Activated T-helper 2 cell treated with anti-CD3 and anti-CD28 coated beads, Interferon-gamma antibody, Interleukin-2, Interleukin-4, amounts not matched to agents 10 μg/mL and 5 μg/mL and 100 μg/mL, durations not matched to agents 14 hours and 24 hours and 36 hours (primary cell): Measurements from ENCODE around the gene CA4. TPM values are rescaled to one million over a fixed set of nuclear protein-coding genes. Genes with fewer than 3 reads are reported as not detected.

Source experiments
- DNase-seq: peaks from one replicate; pipeline ENCODE4 v3.0.0; 2021; ENCODE audit warnings: low spot score
- H3K27ac Mint-ChIP-seq: one replicate; pipeline ENCODE4 v1.8.0; 2021; ENCODE audit warnings: mixed read lengths
- H3K27me3 Mint-ChIP-seq: one replicate; pipeline ENCODE4 v1.8.0; 2021; ENCODE audit warnings: low read depth, mixed read lengths
- H3K36me3 Mint-ChIP-seq: one replicate; pipeline ENCODE4 v1.8.0; 2021; ENCODE audit warnings: low read depth, mixed read lengths
- H3K4me1 Mint-ChIP-seq: one replicate; pipeline ENCODE4 v1.8.0; 2021; ENCODE audit warnings: low read depth, mixed read lengths
- H3K4me3 Mint-ChIP-seq: one replicate; pipeline ENCODE4 v1.8.0; 2021; ENCODE audit warnings: low read depth, mild to moderate bottlenecking, moderate library complexity, mixed read lengths
- H3K9me3 Mint-ChIP-seq: one replicate; pipeline ENCODE4 v1.8.0; 2021; ENCODE audit warnings: mixed read lengths
- intact Hi-C: fragments of 100-400 bp; cut with micrococcal nuclease; formaldehyde crosslinking; loops from one replicate; pipeline ENCODE4 v1.15.1; 2023
- total RNA-seq: library from RNA; stranded (reverse); gene quantifications from 2 replicates; pipeline ENCODE4 v1.2.3, GENCODE V29; 2022

CA4 gene
- total RNA-seq, 1 donor from 2014 or later = not detected

GRCh38 chr17:60154616-60155426 is 5.0 kb downstream of the CA4 start:
- H3K9me3 Mint-ChIP-seq = no peaks in the 10 kb centered on the region
- H3K4me1 Mint-ChIP-seq = peaks cover 7% of the 10 kb centered on the region
- peaks cover 23% of the 10 kb centered on the region for H3K27me3 Mint-ChIP-seq
- intact Hi-C loops = no loop called here
- no peak overlapping the region for H3K4me3 Mint-ChIP-seq
- no peak overlapping the region for H3K27ac Mint-ChIP-seq
- no peaks in the 10 kb centered on the region for H3K36me3 Mint-ChIP-seq
- no peak for DNase-seq

DNA sequence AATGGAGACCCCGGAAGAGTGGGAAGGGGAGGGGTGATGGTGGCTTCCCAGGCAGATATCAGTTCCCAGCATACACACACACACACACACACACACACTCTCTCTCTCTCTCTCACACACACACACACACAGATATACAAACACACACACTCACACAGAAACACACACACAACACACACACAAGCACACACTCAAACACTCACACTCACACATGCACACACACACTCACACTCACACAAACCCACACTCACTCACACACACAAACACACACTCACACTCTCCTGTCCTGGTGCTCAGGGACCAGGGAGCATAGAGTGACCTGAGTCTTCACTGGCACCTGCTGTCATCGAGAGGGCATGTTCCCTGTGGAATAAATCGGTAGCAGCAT is 5.6 kb downstream of the CA4 start:
- H3K4me3 Mint-ChIP-seq = no peak overlapping the region
- DNase-seq = no peak
- no peaks in the 10 kb centered on the region for H3K36me3 Mint-ChIP-seq
- intact Hi-C loops = no loop called here
- H3K4me1 Mint-ChIP-seq = peaks cover 7% of the 10 kb centered on the region
- no peaks in the 10 kb centered on the region for H3K9me3 Mint-ChIP-seq
- H3K27ac Mint-ChIP-seq = no peak overlapping the region
- peaks cover 25% of the 10 kb centered on the region for H3K27me3 Mint-ChIP-seq

GRCh38 chr17:60155815-60156214 is 6.0 kb downstream of the CA4 start:
- Mint-ChIP-seq H3K9me3 (no peaks in the 10 kb centered on the region), H3K36me3 (no peaks in the 10 kb centered on the region), H3K4me1 (peaks cover 7% of the 10 kb centered on the region), H3K4me3 (no peak overlapping the region), H3K27ac (no peak overlapping the region), H3K27me3 (peaks cover 22% of the 10 kb centered on the region)
- intact Hi-C loops = no loop called here
- no peak for DNase-seq

GRCh38 chr17:60156746-60157145 is 7.0 kb downstream of the CA4 start:
- Mint-ChIP-seq H3K36me3 (no peaks in the 10 kb centered on the region), H3K4me3 (no peak overlapping the region)
- no peak for DNase-seq

GRCh38 chr17:60157487-60158040 is 7.8 kb downstream of the CA4 start:
- intact Hi-C loops = no loop called here
- Mint-ChIP-seq H3K9me3 (no peaks in the 10 kb centered on the region), H3K4me3 (no peak overlapping the region), H3K4me1 (no peaks in the 10 kb centered on the region), H3K27me3 (peaks cover 11% of the 10 kb centered on the region), H3K27ac (no peak overlapping the region), H3K36me3 (no peaks in the 10 kb centered on the region)
- no peak for DNase-seq

More at GRCh38 chr17:60156746-60157145, 7.0 kb downstream of the CA4 start:
- Mint-ChIP-seq H3K27ac (no peak overlapping the region), H3K4me1 (no peaks in the 10 kb centered on the region), H3K9me3 (no peaks in the 10 kb centered on the region), H3K27me3 (peaks cover 14% of the 10 kb centered on the region)
- intact Hi-C loops = no loop called here

- Mint-ChIP-seq H3K4me1 (no peaks in the 10 kb centered on the region), H3K27me3 (peaks cover 5% of the 10 kb centered on the region), H3K36me3 (no peaks in the 10 kb centered on the region), H3K27ac (no peak overlapping the region), H3K4me3 (no peak overlapping the region), H3K9me3 (no peaks in the 10 kb centered on the region)
- intact Hi-C loops = no loop called here
- DNase-seq = no peak
Measured at GRCh38 chr17:60158751-60159478, 9.1 kb downstream of the CA4 start.

DNA sequence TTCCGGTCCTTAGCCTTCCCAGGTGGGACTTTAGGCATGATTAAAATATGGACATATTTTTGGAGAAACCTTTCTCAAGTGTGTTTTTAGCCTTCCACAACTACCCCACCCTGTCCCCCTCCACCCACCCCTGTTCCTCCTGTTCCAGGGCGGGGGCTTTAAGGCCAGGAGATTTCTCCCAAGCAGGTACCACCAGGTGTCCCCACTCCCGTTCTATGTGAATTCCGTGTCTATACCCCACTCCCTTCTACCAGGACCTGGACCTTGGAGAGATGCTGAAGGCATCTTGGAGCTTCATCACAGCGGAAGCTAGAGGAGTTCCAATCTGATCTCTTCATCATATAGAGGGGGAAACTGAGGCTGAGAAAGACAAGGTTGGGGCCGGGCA is 9.7 kb downstream of the CA4 start:
- H3K4me3 Mint-ChIP-seq = no peak overlapping the region
- H3K9me3 Mint-ChIP-seq = no peaks in the 10 kb centered on the region
- intact Hi-C loops = no loop called here
- peaks cover 5% of the 10 kb centered on the region for H3K27me3 Mint-ChIP-seq
- no peak for DNase-seq
- no peaks in the 10 kb centered on the region for H3K36me3 Mint-ChIP-seq
- H3K4me1 Mint-ChIP-seq = no peaks in the 10 kb centered on the region
- no peak overlapping the region for H3K27ac Mint-ChIP-seq

DNA sequence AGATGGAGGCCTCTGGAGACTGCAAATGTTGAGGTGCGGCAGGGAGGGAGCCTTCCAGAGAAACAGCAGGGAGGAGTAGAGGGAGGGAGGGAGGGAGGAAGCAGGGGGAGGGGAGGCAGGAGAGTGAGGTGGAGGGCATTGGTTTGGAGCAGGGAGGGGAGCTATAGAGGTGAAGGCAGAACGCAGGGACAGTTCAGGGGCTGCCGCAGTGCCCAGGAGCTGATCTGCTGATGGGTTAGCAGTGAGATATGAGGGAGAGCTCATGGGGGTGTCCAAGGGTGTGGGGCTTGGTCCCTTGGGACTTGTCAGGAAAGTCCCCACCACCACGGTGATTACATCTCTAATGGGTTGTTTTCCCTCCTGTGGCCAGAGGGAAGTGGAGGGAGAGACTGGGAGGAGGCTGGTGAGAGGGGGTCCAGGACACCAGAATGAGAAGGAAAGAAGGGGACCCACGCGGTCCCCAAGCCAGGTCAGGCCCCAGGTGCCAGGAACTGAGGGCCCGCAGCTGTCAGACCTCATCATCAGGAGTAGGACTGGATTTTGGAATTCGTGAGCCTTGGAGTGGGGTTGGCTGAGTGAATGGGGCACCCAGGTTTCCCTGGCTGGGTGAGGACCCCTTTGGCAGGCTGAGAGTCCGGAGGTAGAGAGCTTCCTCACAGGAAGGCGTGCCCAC is 11.2 kb downstream of the CA4 start:
- intact Hi-C loops = no loop called here
- Mint-ChIP-seq H3K4me3 (no peak overlapping the region), H3K4me1 (peaks cover 7% of the 10 kb centered on the region), H3K27me3 (peaks cover 2% of the 10 kb centered on the region), H3K27ac (no peak overlapping the region), H3K9me3 (no peaks in the 10 kb centered on the region), H3K36me3 (no peaks in the 10 kb centered on the region)
- no peak for DNase-seq

DNA sequence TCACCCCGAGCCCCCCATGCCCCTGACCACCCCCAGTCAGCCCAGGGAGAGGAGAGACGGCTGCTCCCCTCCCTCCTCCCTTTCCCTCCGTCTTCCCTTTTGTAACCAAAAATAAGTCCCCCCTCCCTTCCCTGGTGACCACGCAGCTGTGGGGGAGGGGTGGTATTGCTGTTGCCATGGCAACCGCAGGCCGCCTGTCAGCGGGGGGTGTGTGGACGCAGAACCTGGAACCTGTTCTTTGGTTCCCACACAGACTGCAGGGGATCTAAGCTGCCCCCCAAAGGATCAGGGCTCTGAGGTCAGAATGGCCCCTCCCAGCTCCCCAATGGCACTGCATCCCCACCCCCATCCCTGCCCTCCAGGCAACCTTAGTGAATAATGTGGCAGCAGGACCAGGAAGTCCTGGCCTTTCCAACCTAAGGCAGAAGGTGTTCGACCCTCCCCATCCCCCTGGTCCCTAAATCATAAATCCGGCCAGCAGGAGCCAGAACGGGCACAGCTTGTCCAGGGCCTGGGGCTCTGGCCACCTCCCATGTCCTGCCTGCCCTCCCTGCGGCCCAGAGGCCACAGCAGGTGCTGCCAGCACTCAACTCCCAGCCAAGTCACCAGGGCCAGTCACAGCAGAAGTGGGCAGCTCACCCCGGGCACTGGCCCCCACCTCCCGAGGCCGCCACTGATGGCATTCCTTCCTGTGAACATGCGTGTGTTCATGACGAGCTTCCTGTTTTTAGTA is 12.0 kb downstream of the CA4 start:
- Mint-ChIP-seq H3K4me1 (peaks cover 11% of the 10 kb centered on the region), H3K27me3 (peaks cover 2% of the 10 kb centered on the region), H3K4me3 (no peak overlapping the region), H3K9me3 (no peaks in the 10 kb centered on the region), H3K36me3 (no peaks in the 10 kb centered on the region), H3K27ac (no peak overlapping the region)
- intact Hi-C loops = no loop called here
- no peak for DNase-seq

DNA sequence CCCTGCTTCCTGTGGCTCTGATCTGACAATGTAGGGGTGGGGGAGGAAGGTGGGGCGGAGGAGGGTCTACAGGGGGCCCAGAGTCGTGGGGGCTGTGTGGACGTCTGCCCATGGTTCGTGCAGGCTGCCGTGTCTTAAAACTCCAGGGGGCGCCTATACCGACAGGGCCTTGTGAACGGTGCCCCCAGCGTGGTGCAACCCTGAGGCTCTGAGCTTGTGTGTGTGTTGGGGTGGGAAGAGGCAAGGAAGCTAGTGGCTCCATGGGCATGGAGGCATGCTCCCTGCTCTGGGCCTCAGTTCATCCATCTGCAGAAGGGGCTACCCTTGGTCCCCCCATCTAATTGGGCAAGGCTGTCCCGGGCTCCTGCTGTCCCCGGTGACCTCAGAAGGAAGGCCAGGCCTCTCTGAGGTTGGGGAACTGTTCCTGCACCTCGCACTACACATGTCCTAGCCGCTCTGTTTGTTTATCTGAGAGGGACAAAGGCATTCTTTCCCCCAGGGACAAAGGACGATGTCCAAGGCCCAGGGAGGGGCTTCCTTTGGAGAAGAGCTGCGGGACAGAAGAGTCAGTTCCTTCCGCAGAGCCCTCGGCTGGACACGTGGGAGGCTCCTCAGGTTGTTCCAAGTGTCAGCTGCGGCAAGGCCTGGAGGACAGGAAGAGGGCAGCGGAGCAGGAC is 13.5 kb downstream of the CA4 start:
- Mint-ChIP-seq H3K4me1 (peaks cover 11% of the 10 kb centered on the region), H3K27ac (no peak overlapping the region), H3K4me3 (no peak overlapping the region), H3K27me3 (peaks cover 2% of the 10 kb centered on the region), H3K36me3 (no peaks in the 10 kb centered on the region), H3K9me3 (no peaks in the 10 kb centered on the region)
- no peak for DNase-seq
- intact Hi-C loops = no loop called here

GRCh38 chr17:60164164-60164563 is 14.4 kb downstream of the CA4 start:
- H3K4me3 Mint-ChIP-seq = no peak overlapping the region
- DNase-seq = no peak
- no peaks in the 10 kb centered on the region for H3K36me3 Mint-ChIP-seq
- peaks cover 13% of the 10 kb centered on the region for H3K4me1 Mint-ChIP-seq
- H3K9me3 Mint-ChIP-seq = no peaks in the 10 kb centered on the region
- H3K27ac Mint-ChIP-seq = no peak overlapping the region
- peaks cover 2% of the 10 kb centered on the region for H3K27me3 Mint-ChIP-seq
- intact Hi-C loops = no loop called here

- Mint-ChIP-seq H3K27ac (no peak overlapping the region), H3K4me3 (no peak overlapping the region), H3K9me3 (no peaks in the 10 kb centered on the region), H3K27me3 (peaks cover 2% of the 10 kb centered on the region), H3K4me1 (peaks cover 15% of the 10 kb centered on the region), H3K36me3 (no peaks in the 10 kb centered on the region)
- DNase-seq = no peak
- intact Hi-C loops = no loop called here
Measured at GRCh38 chr17:60164697-60165096, 14.9 kb downstream of the CA4 start.
